Right cardiac atrium (tissue), 5 donors: ENCODE data around the gene LRFN3. TPM values are rescaled to one million over a fixed set of nuclear protein-coding genes. Genes with fewer than 3 reads are reported as not detected.

ENCODE experiments used
- ATAC-seq, 2 donors: fragments of 200-7000 bp; cut with Tn5 transposase; one replicate each; pipeline versions ENCODE4 v1.8.0 to v1.9.1; 2020; ENCODE audit warnings: moderate library complexity in 2 of 2, mild to moderate bottlenecking in 1 of 2
- DNase-seq, 3 donors: peaks; one replicate each; pipeline ENCODE4 v3.0.0-alpha.2; 2020
- H3K27ac ChIP-seq: one replicate; pipeline ENCODE4 v1.5.1; 2013; ENCODE audit warnings: mild to moderate bottlenecking, low read length, control low read depth, moderate library complexity
- H3K27me3 ChIP-seq: one replicate; pipeline ENCODE4 v1.6.1; 2013; ENCODE audit not compliant: control insufficient read depth, insufficient read depth
- H3K4me1 ChIP-seq: one replicate; pipeline ENCODE4 v1.6.1; 2013; ENCODE audit warnings: low read length; ENCODE audit not compliant: control insufficient read depth, insufficient read depth
- H3K4me3 ChIP-seq: one replicate; pipeline ENCODE4 v1.5.1; 2013; ENCODE audit warnings: low read length, control low read depth
- H3K9me3 ChIP-seq: one replicate; pipeline ENCODE4 v1.6.1; 2013; ENCODE audit warnings: low read length; ENCODE audit not compliant: control insufficient read depth
- WGBS: extraction: QIAGEN DNeasy Blood & Tissue Kit; methylation state at CpG from one replicate; pipeline ENCODE4 v1.1.7; 2013; 5-methylcytosine and 5-hydroxymethylcytosine counted together
- intact Hi-C, 4 donors: fragments of 100-400 bp; cut with DNase I; formaldehyde crosslinking; loops; one replicate each; pipeline versions ENCODE4 v1.11.0 to v1.14.0; 2022 to 2023
- polyA plus RNA-seq: library from polyadenylated mRNA; stranded (reverse); fragments of 200-250 nt; gene quantifications from one replicate; pipeline ENCODE4 v1.2.3, GENCODE V29; 2013
- total RNA-seq, 4 donors: library from RNA; stranded (reverse); fragmentation: NEBNext Ultra II Directional; extraction: Animal tissue kit (Norgen Biotek cat#: 25700); gene quantifications; one replicate each; pipeline ENCODE4 v1.2.1, GENCODE V29; 2021
- donor health status: healthy with polysubstance abuse.
- donor health status: DM: no; HTN: yes; CAD: no.
- donor health status: DM: no; HTN: no; CAD: no.
- donor health status: DM: no; HTN: yes; CAD: no; lungs with severe emphysema.
- donor health status: DM: yes; HTN: yes; CAD: no.

LRFN3 gene
- total and polyA plus RNA-seq, 5 donors: 8.2 to 10.8 (median 8.4) TPM

- Histone ChIP-seq H3K27me3 (no peaks in the 10 kb centered on the region), H3K9me3 (no peaks in the 10 kb centered on the region), H3K4me3 (no peak overlapping the region), H3K27ac (no peak overlapping the region), H3K4me1 (no peaks in the 10 kb centered on the region)
- ATAC-seq (no peak), DNase-seq (no peak)
- intact Hi-C loops: loop anchor here in 1 of 4 donors (10.0 kb wide), 1 partner anchor 122 kb away; the partner anchor contains the start of genes OVOL3, POLR2I and TBCB
- WGBS: 92% methylated on average over 8 of the region's 8 CpGs
Measured at GRCh38 chr19:35992907-35993765, 57.0 kb downstream of the LRFN3 start.

- Histone ChIP-seq H3K27me3 (no peaks in the 10 kb centered on the region), H3K27ac (no peak overlapping the region), H3K4me3 (peak overlapping the region; percentile 73), H3K9me3 (no peaks in the 10 kb centered on the region), H3K4me1 (peaks cover 2% of the 10 kb centered on the region)
- WGBS: 30% methylated on average over 49 of the region's 49 CpGs
- DNase-seq (peak; percentile 33 to 75 (median 73)), ATAC-seq (peak; percentile 35 to 41)
- intact Hi-C loops: loop anchor here in 1 of 4 donors (10.0 kb wide), 1 partner anchor 121 kb away; the partner anchor contains the start of genes OVOL3, POLR2I and TBCB
Measured at GRCh38 chr19:35993923-35994598, 57.9 kb downstream of the LRFN3 start.

Other genes with a start within 250 kb of the LRFN3 start
- gene ZBTB32, start 231.8 kb upstream of the LRFN3 start, total RNA-seq: not detected
- gene ZBTB32, start 231.8 kb upstream of the LRFN3 start, polyA plus RNA-seq: not detected
- 10 to 100 TPM; 14.7 to 19.1 (median 17.8) TPM for gene KMT2B, start 218.4 kb upstream of the LRFN3 start, total RNA-seq
- 13.8 TPM for gene KMT2B, start 218.4 kb upstream of the LRFN3 start, polyA plus RNA-seq
- gene IGFLR1, start 193.9 kb upstream of the LRFN3 start, total RNA-seq: 1 to 10 TPM; 1.8 to 6.3 (median 4.4) TPM
- gene IGFLR1, start 193.9 kb upstream of the LRFN3 start, polyA plus RNA-seq: 4.7 TPM
- 10 to 100 TPM; 19.6 to 31.3 (median 22.8) TPM for gene U2AF1L4, start 191.0 kb upstream of the LRFN3 start, total RNA-seq
- gene U2AF1L4, start 191.0 kb upstream of the LRFN3 start, polyA plus RNA-seq: 32.3 TPM
- 10 to 100 TPM; 40.0 to 50.4 (median 43.8) TPM for gene PSENEN, start 190.7 kb upstream of the LRFN3 start, total RNA-seq
- 69.7 TPM for gene PSENEN, start 190.7 kb upstream of the LRFN3 start, polyA plus RNA-seq
- gene LIN37, start 187.8 kb upstream of the LRFN3 start, total RNA-seq: 10 to 100 TPM in 2 of 4 donors, 1 to 10 TPM in 2; 8.2 to 14.6 (median 10.3) TPM
- gene LIN37, start 187.8 kb upstream of the LRFN3 start, polyA plus RNA-seq: 17.9 TPM
- gene HSPB6, start 179.3 kb upstream of the LRFN3 start, total RNA-seq: 100 to 1,000 TPM; 107 to 207 (median 148) TPM
- 209 TPM for gene HSPB6, start 179.3 kb upstream of the LRFN3 start, polyA plus RNA-seq
- 10 to 100 TPM in 1 of 4 donors, 1 to 10 TPM in 3; 5.6 to 10.3 (median 7.4) TPM for gene PROSER3, start 178.2 kb upstream of the LRFN3 start, total RNA-seq
- gene PROSER3, start 178.2 kb upstream of the LRFN3 start, polyA plus RNA-seq: 6.4 TPM
- gene ARHGAP33, start 160.8 kb upstream of the LRFN3 start, total RNA-seq: 10 to 100 TPM in 1 of 4 donors, 1 to 10 TPM in 3; 1.5 to 11.8 (median 4.9) TPM
- 4.3 TPM for gene ARHGAP33, start 160.8 kb upstream of the LRFN3 start, polyA plus RNA-seq
- gene PRODH2, start 123.5 kb upstream of the LRFN3 start, total RNA-seq: not detected
- gene PRODH2, start 123.5 kb upstream of the LRFN3 start, polyA plus RNA-seq: not detected
- not detected for gene NPHS1, start 83.9 kb upstream of the LRFN3 start, total RNA-seq
- gene NPHS1, start 83.9 kb upstream of the LRFN3 start, polyA plus RNA-seq: not detected
- gene KIRREL2, start 79.5 kb upstream of the LRFN3 start, total RNA-seq: not detected
- gene KIRREL2, start 79.5 kb upstream of the LRFN3 start, polyA plus RNA-seq: not detected
- 10 to 100 TPM; 18.0 to 26.3 (median 21.0) TPM for gene APLP1, start 67.8 kb upstream of the LRFN3 start, total RNA-seq
- 33.2 TPM for gene APLP1, start 67.8 kb upstream of the LRFN3 start, polyA plus RNA-seq
- gene NFKBID, start 35.8 kb upstream of the LRFN3 start, total RNA-seq: 10 to 100 TPM in 1 of 4 donors, 1 to 10 TPM in 3; 4.4 to 10.7 (median 6.3) TPM
- 6.4 TPM for gene NFKBID, start 35.8 kb upstream of the LRFN3 start, polyA plus RNA-seq
- gene HCST, start 33.8 kb upstream of the LRFN3 start, total RNA-seq: 1 to 10 TPM; 2.3 to 4.4 (median 2.7) TPM
- gene HCST, start 33.8 kb upstream of the LRFN3 start, polyA plus RNA-seq: 2.6 TPM
- 10 to 100 TPM; 37.2 to 52.6 (median 43.3) TPM for gene TYROBP, start 28.1 kb upstream of the LRFN3 start, total RNA-seq
- 36.7 TPM for gene TYROBP, start 28.1 kb upstream of the LRFN3 start, polyA plus RNA-seq
- gene SDHAF1, start 58.8 kb downstream of the LRFN3 start, total RNA-seq: 10 to 100 TPM; 10.9 to 14.9 (median 13.3) TPM
- gene SDHAF1, start 58.8 kb downstream of the LRFN3 start, polyA plus RNA-seq: 11.2 TPM
- under 1 TPM in 3 of 4 donors, not detected in 1; 0.12 to 0.25 (median 0.14) TPM for gene SYNE4, start 72.4 kb downstream of the LRFN3 start, total RNA-seq
- 0.18 TPM for gene SYNE4, start 72.4 kb downstream of the LRFN3 start, polyA plus RNA-seq
- 10 to 100 TPM in 3 of 4 donors, 1 to 10 TPM in 1; 8.8 to 16.3 (median 12.0) TPM for gene ALKBH6, start 77.8 kb downstream of the LRFN3 start, total RNA-seq
- gene ALKBH6, start 77.8 kb downstream of the LRFN3 start, polyA plus RNA-seq: 18.0 TPM
- gene CLIP3, start 96.5 kb downstream of the LRFN3 start, total RNA-seq: 10 to 100 TPM in 3 of 4 donors, 1 to 10 TPM in 1; 8.7 to 11.3 (median 10.3) TPM
- gene CLIP3, start 96.5 kb downstream of the LRFN3 start, polyA plus RNA-seq: 4.8 TPM
- gene THAP8, start 117.9 kb downstream of the LRFN3 start, total RNA-seq: 1 to 10 TPM; 1.6 to 4.5 (median 3.9) TPM
- gene THAP8, start 117.9 kb downstream of the LRFN3 start, polyA plus RNA-seq: 6.6 TPM
- gene WDR62, start 118.5 kb downstream of the LRFN3 start, total RNA-seq: 10 to 100 TPM in 1 of 4 donors, 1 to 10 TPM in 3; 2.8 to 16.3 (median 8.0) TPM
- 10.6 TPM for gene WDR62, start 118.5 kb downstream of the LRFN3 start, polyA plus RNA-seq
- gene OVOL3, start 174.8 kb downstream of the LRFN3 start, total RNA-seq: not detected
- gene OVOL3, start 174.8 kb downstream of the LRFN3 start, polyA plus RNA-seq: not detected
- gene POLR2I, start 178.5 kb downstream of the LRFN3 start, total RNA-seq: 100 to 1,000 TPM in 3 of 4 donors, 10 to 100 TPM in 1; 96.6 to 140 (median 122) TPM
- 121 TPM for gene POLR2I, start 178.5 kb downstream of the LRFN3 start, polyA plus RNA-seq
- 10 to 100 TPM; 76.8 to 99.7 (median 80.3) TPM for gene TBCB, start 179.1 kb downstream of the LRFN3 start, total RNA-seq
- 101 TPM for gene TBCB, start 179.1 kb downstream of the LRFN3 start, polyA plus RNA-seq
- gene CAPNS1, start 203.7 kb downstream of the LRFN3 start, total RNA-seq: 100 to 1,000 TPM; 542 to 668 (median 632) TPM
- 726 TPM for gene CAPNS1, start 203.7 kb downstream of the LRFN3 start, polyA plus RNA-seq
- 1,000 to 10,000 TPM; 1,675 to 2,458 (median 2,091) TPM for gene COX7A1, start 216.1 kb downstream of the LRFN3 start, total RNA-seq
- 1,566 TPM for gene COX7A1, start 216.1 kb downstream of the LRFN3 start, polyA plus RNA-seq